ENCODE measurements around the gene RGS6.

GRCh38 chr14:72471346-72471745, 539.1 kb downstream of the RGS6 start:
- TF ChIP-seq GATA2 (IDR thresholded peaks at IDR 0.05; ENCODE audit: low read depth, low read length) (no peak), GATA3 (IDR thresholded peaks at IDR 0.05; ENCODE audit: low read depth, low read length) (no peak)
